ENCODE measurements around the gene KIRREL3.
A peak's percentile ranks its signal among the peaks of the same experiment; 100 is the strongest.

Gene KIRREL3

DNA sequence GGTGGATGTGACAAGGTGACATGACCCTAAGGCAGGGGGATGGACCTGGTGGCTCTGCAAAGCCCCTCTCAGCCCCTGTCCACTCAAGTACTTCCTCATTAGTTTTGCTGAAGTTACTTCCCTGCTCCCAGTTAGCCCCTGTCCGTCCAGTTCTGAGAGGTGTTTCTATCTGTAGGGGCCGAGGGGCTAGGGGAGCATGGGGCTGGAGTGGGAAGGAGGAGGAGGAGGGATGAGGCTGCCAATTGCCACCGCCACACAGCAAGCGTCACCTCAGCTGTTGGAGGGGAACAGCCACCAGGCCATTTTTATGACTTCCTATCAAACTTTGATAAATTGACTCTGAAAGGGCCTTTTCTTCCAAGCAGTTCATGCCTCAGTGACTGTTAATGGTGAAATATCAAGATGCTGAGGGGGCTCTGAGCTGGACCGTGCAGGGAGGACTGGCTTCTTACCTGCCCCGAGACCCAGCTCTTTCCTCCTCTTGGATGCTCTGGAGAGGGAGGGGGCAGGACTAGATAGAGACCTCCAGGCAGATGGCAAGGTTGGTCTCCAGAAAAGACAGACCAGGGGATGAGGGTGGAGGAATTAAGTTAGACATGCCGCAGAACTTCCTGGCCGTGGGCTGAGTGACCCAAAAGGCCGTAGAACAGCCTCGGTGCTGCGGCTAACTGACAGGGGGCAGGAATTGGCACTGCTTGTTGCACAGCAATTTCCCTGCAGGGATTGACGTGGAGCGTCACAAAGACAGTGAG, 508.1 kb downstream of the KIRREL3 start:
- DNase-seq: no peak
- in situ Hi-C loops (cut with HindIII; ENCODE audit: low pct_ligation_motif_present, low pct_unique_long_range_greater_than_20kb, low sequenced_read_pairs): no loop called here

DNA sequence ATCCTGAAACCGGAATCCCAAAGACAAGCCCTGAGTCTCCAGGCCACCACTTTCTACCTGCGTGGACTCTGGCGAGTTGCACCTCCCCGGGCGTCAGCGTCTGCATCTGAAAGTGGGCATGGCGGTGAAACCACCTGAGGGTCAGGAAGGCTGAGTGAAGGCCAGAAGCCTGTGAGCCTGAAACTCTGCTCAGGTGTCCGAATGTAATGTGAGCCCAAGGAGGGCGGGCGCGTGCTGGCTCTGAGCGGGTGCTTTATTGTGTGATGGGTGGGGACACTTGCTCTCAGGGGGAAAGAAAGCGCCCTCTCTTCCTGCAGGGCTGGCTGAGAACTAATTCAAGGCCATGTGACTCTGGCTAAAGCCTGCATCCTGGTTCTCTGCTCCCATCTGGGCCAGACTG, 509.5 kb downstream of the KIRREL3 start:
- in situ Hi-C loops (cut with HindIII; ENCODE audit: low pct_ligation_motif_present, low pct_unique_long_range_greater_than_20kb, low sequenced_read_pairs): no loop called here
- DNase-seq: no peak

DNA sequence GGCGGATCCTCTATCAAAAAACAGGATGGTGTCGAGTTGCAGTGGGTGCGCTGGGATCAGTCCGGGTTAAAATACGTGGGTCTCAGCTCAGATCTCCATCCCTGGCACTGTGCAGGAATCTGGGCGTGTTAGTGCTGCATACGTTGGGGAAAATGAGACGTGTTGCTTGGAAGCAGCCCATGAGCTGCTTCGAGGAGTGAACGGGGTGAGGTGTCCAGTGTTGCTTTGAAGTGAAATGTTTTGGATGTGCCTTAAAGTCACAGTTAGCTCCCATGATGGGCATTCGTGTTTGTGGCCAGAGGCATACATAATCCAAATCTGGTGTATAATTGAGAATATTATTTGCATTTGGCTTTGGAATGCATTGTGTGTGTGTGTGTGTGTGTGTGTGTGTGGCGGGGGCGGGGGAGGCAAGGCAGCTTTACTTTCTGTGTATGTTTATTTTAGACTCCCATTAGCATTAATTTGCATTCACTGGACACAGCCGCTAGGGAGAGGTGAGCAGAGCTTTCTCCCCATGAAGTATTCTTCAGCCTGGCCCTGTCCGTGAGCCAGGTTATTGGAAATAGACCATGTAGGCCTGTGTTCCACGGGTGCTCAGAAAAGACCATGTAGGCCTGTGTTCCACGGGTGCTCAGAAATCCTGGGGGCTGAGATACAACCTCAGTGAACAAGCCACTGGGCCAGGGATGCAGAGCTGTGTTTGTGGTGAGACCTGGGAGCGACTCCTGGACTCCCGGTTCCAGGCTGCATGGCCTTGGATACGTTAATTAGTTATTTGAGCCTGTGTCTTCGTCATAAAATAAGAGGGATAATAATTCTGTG, 510.5 kb downstream of the KIRREL3 start:
- DNase-seq: no peak
- in situ Hi-C loops (cut with HindIII; ENCODE audit: low pct_ligation_motif_present, low pct_unique_long_range_greater_than_20kb, low sequenced_read_pairs): no loop called here

DNA sequence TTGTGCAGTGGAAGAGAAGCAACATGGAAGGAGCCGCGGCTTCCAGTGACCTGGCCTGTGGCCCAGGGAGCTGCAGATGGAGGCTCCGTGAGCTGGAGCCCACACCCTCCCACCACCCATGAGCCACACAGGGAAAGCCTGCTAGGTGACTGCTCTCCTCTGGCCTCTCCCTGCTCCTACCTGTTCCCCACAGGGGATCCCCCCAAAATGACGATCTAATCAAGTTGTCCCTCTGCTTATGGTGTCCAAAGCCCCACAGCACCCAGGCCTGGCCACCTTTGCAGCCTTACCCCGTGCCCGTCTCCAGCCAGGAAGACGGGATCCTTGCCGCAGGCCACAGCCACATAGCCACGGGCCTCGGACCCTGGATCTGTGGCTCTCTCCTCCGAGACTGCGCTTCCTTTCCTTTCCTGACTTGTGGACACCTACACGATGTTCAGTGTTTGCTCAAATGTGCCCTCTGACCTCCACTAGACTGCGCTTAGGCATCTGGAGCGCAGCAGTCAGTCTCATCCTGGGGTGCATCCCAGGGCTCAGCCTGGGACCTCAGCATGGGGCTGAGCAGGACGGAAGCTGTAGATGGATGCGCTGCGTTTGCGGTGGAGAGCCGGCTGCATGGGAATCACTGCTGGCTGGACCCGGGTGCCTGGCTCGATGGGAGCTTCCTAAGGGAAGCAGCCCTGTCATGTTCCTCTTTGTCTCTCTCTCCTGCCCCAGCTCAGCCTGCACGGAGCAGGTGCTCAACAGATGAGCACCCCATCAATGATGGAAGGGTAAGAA, 511.8 kb downstream of the KIRREL3 start:
- DNase-seq: no peak
- in situ Hi-C loops (cut with HindIII; ENCODE audit: low pct_ligation_motif_present, low pct_unique_long_range_greater_than_20kb, low sequenced_read_pairs): no loop called here

DNA sequence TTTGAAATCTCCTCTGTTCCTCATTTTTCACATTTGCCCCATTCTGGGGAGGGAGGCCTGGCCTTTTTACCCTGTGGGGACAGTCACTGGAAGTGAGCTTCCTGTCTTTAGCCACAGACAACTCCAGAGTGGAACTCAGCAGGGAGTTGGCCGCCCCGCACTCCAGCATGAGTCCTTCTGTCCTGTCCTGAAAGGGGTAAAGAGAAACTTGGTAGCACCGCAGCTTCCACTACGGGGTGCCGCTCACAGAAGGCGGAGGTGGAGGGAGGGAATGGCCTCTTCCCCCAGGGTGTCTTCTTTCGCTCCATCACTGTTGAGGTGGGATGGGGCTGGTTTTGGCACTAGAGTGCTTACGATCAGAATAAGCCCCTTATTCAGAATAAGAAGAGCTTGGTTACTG, 512.9 kb downstream of the KIRREL3 start:
- in situ Hi-C loops (cut with HindIII; ENCODE audit: low pct_ligation_motif_present, low pct_unique_long_range_greater_than_20kb, low sequenced_read_pairs): no loop called here
- no peak for DNase-seq

DNA sequence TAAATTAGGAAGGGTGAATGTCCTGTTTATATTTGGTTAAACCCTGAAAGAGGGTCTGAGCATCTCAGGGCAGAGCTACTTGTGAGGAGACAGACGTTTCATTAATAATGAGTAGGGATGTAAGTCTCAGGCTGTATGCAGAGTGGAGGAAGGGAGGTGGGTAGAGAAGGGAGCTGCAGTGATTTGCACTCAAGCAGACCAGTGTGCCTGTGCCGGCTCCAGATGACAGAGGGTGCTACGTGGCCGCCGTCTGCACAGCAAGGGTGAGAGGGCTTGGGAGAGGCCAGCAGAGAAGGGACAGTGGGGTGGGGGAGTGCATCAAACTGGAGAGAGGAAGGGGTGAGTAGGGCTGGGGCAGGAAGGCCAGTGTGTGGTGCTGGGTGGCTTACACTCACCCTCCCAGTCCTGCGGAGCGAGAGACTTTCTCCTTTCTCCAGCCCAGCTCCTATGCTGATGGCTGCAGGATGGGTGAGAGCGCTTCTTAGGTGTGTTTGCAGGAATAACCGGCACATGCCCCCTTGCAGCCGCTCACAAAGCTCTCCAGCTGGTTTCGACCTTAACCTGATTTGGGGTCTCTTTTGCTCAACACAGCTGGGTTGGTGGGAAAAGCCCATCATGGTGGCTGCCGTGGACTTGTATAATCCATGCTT, 514.5 kb downstream of the KIRREL3 start:
- in situ Hi-C loops (cut with HindIII; ENCODE audit: low pct_ligation_motif_present, low pct_unique_long_range_greater_than_20kb, low sequenced_read_pairs): no loop called here
- DNase-seq: no peak

DNA sequence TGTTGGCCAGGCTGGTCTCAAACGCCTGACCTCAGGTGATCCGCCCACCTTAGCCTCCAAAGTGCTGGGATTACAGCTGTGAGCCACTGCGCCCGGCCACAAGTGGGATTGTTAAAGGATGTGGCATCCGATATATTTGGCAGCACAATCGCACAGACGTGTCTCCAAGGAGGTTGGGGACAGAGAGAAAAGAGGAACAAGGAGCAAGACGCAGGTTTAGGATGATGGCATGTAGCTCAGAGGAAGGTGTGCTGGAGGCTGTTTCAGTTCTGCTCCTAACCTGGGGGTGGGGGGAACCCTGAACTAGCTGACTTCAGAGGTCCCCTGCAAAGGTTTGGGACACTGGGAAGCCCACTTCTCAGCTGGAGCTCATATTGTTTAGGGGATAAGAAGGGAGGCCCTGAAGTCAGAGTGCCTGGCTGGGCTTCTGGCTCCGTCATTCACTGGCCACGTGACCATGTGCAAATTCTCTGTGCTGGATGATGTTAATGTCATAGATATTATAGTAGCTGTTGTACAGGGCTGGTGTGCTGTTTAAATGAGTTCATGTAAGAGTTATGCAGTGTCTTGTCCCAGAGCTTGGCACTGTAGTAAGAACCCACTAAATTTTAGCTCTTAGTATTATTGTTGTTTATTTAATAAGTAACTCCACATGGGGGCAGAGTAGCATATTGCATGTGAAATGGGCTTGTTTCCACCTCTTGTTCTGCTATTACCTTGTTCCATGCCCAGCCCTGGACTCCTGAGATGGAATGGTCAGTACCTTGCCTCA, 515.4 kb downstream of the KIRREL3 start:
- in situ Hi-C loops (cut with HindIII; ENCODE audit: low pct_ligation_motif_present, low pct_unique_long_range_greater_than_20kb, low sequenced_read_pairs): no loop called here
- no peak for DNase-seq

DNA sequence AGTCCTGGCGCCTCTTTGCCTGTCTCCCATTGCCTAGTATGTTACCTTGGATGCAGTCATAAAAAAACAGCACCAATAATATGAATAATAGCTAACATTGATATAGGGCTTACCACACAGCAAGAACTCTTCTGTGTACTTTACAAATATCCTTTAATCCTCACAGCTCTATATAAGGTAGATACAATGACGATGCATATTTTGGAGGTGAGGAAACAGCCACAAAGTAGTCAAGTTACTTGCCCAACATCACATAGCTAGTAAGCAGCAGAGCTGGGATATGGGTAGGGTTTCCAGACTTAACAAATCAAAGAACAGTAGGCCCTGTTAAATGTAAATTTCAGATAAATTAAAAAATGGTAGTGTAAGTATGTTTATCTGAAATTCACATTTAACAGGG, 516.3 kb downstream of the KIRREL3 start:
- no peak for DNase-seq
- in situ Hi-C loops (cut with HindIII; ENCODE audit: low pct_ligation_motif_present, low pct_unique_long_range_greater_than_20kb, low sequenced_read_pairs): no loop called here

DNA sequence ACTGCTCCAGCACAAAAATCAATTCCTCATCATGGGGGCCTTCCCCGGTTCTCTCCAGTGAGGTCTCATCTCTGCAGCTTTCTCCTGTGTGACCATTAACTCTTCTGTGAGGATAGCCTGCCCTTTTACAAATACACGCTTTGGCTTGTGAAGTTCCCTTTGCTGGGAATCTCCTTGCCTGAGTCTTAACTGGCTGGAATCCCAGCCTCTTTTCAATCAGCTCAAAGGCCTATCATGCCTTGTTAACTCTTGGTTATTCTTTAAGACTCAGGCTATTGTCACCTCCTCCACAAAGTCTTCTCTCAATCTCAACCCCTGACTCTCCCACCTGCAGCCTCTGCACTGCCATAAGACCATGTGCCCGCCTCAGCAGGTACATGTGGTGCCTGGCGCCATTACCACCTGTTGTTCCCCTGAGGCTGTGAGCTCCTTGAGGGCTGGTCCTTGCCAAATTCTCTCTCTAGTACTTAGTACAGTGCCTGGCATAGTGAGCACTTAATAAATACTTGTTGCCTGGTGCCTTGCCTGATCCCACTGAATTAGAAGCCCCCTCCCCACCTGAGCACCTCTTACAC, 516.9 kb downstream of the KIRREL3 start:
- in situ Hi-C loops (cut with HindIII; ENCODE audit: low pct_ligation_motif_present, low pct_unique_long_range_greater_than_20kb, low sequenced_read_pairs): no loop called here
- no peak for DNase-seq

DNA sequence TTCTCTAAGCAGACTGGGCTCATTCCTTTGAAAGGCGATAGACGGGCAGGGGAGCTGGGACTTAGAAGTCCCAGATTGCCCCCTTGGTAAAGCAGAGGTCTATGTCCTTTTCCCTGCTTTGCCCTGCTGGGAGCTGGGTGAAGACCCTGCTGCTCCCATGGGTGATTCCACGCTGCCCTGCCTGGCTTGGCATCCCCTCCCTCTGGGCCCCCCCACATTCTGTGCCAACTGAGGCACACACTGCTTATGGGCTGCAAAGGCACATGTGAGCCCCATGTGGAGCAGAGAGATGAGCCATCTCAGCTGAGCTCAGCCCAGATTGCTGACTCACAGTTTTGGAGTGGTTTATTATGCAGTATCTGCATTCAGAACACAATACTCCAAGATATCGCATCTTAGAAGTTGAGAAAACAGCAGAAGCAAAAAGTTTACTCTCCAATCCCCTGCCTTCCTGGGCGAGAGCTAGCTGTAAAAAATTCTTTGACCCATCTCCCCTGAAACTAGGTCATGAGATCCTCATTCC, 517.9 kb downstream of the KIRREL3 start:
- in situ Hi-C loops (cut with HindIII; ENCODE audit: low pct_ligation_motif_present, low pct_unique_long_range_greater_than_20kb, low sequenced_read_pairs): no loop called here
- peak; percentile 17 for DNase-seq

DNA sequence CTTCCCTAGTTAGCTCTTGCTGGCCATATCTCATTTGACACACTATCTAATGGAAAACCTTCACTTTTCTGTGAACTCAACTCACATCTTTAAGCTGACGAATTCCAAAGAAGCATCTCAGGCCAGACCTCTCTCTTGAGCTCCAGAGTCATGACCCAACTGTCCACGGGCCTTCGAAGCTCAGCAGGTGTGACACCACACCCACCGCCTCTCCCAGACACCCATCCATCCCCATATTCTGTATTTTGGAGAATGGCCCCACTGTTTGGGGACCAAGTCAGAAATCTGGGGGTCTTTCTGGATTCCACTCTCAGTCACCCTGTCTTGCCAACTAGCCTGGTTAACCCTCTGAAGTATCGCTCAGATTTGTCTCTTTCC, 519.3 kb downstream of the KIRREL3 start:
- in situ Hi-C loops (cut with HindIII; ENCODE audit: low pct_ligation_motif_present, low pct_unique_long_range_greater_than_20kb, low sequenced_read_pairs): no loop called here

DNA sequence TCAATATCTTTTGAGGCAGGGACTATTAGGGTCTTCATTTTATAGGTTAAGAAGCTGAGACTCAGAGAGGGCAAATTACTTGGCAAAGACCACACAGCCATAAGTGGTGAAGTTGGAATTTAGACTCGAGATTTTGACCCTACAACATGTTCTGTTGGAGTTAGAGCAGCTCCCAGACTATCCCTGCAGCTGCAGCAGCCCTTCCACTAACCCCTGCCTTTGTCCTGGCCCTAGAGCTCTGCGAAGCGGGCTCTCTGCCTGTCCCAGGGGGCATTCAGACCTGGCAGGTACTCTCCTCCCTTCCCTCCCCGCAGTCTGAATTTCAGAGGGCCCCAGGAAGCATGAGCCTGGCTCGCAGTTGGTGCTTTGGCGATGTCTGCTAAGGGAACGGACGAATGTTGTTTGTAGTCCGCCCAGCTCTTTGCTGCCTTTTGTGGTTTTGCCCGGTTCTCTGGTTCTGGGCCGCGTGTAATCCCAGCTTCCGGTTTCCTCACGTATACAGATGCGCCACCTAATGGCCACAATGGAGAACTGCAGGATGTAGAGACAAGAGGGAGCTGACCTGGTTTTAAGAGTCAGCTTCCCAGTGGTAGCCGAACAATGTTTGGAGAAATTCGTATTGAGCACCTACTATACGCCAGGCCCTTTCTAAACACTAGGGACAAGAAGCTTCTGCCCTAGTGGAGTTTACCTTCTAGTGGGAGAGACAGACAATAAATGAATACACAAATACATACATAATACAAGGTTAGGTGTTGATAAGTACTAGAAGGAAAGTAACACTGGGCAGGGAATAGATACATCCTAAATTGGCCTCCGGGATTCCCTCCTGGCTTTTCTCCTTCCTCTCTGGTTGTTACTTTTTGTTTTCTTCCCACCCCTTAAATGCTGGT, 519.9 kb downstream of the KIRREL3 start:
- in situ Hi-C loops (cut with HindIII; ENCODE audit: low pct_ligation_motif_present, low pct_unique_long_range_greater_than_20kb, low sequenced_read_pairs): no loop called here
- peak; percentile 81 for DNase-seq

More for the DNA sequence above, 519.3 kb downstream of the KIRREL3 start:
- no peak for DNase-seq

DNA sequence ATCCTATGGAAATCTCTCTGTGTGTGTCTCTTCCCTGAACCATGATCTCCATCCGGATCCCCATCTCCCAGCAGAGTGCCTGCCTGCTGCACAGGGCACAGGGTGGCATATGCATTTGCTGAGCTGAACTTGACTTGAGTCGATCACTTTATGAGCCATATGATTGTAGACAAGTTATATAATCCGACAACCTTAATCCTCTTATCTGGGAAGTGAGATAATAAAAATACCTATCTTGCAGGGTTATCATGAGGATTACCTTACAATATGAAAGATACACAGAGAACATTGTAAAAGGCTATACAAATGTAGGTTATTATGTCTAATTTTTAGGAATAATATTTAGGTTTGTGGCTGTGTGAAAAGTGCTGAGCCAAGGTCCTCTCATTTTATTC, 520.6 kb downstream of the KIRREL3 start:
- no peak for DNase-seq
- in situ Hi-C loops (cut with HindIII; ENCODE audit: low pct_ligation_motif_present, low pct_unique_long_range_greater_than_20kb, low sequenced_read_pairs): no loop called here

DNA sequence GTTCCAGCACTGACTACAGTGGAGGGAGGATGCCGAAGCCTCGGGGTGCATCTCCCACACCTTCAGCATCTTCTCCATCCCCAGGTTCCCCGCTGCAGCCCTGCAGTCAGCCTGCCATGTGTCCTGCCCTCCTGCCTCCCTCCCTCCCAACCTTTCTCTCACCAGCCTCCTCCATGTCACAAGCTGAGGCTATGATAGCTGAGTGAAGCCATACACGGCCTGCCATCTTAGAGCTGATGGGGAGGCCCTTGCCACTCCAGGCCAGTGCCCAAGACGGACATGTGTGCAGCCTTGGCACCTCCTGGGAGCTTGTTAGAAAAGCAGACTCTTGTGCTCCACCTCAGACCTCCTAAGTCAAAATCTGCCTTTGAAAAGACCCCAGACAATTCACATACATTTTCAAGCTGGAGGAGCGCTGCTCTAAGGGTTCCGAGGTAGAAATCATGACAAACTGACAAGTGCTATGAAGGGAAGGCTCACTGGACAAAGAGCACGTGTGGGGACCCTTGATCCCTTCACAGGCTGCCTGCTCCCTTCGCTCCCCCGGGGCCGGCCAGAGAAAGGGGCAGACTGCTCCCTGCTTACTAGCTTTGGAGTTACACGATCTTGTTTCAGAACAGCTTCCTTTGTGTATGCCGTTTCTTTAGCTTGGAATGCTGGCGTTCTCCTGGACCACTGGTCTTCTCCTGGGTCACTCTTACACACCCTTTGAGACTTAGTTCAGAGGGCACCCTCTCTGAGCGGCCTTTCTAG, 521.2 kb downstream of the KIRREL3 start:
- no peak for DNase-seq
- in situ Hi-C loops (cut with HindIII; ENCODE audit: low pct_ligation_motif_present, low pct_unique_long_range_greater_than_20kb, low sequenced_read_pairs): no loop called here

DNA sequence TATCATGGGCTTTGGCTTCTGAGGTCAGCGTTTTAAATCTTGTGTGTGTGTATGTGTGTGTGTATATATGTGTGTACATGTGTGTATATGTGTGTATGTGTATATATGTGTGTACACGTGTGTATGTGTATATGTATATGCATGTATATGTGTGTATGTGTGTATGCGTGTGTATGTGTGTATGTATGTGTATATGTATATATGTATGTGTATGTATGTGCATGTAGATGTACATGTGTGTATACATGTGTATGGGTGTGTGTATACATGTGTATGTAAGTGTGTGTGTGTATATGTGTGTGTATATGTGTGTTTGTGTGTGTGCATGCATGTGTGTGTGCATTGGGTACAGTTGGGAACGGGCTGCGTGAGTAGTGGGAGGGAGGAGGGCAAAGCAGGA, 522.1 kb downstream of the KIRREL3 start:
- no peak for DNase-seq
- in situ Hi-C loops (cut with HindIII; ENCODE audit: low pct_ligation_motif_present, low pct_unique_long_range_greater_than_20kb, low sequenced_read_pairs): no loop called here
